ENCODE results near the gene CEP68.

CEP68 gene

GRCh38 chr2:65075605-65076344 is 19.6 kb downstream of the CEP68 start:
- TF ChIP-seq CTCF (conservative IDR thresholded peaks at IDR 0.05; ENCODE audit: low read depth, low read length): no peak
- H3K4me3 ChIP-seq (ENCODE audit: low read length): no peak overlapping the region
- no peak for DNase-seq (ENCODE audit: low read depth)

- DNase-seq (ENCODE audit: low read depth): peak; percentile 76
- no peak for TF ChIP-seq CTCF (conservative IDR thresholded peaks at IDR 0.05; ENCODE audit: low read depth, low read length)
- H3K4me3 ChIP-seq (ENCODE audit: low read length): no peak overlapping the region
Measured at GRCh38 chr2:65076345-65076710, 20.1 kb downstream of the CEP68 start.

GRCh38 chr2:65077898-65078297 is 21.7 kb downstream of the CEP68 start:
- TF ChIP-seq CTCF (conservative IDR thresholded peaks at IDR 0.05; ENCODE audit: low read depth, low read length): no peak
- no peak for DNase-seq (ENCODE audit: low read depth)

GRCh38 chr2:65079017-65079416 is 22.8 kb downstream of the CEP68 start:
- DNase-seq (ENCODE audit: low read depth): no peak
- no peak for TF ChIP-seq CTCF (conservative IDR thresholded peaks at IDR 0.05; ENCODE audit: low read depth, low read length)

More at GRCh38 chr2:65077898-65078297, 21.7 kb downstream of the CEP68 start:
- no peak overlapping the region for H3K4me3 ChIP-seq (ENCODE audit: low read length)

GRCh38 chr2:65081232-65081685 is 25.0 kb downstream of the CEP68 start:
- no peak overlapping the region for H3K4me3 ChIP-seq (ENCODE audit: low read length)
- DNase-seq (ENCODE audit: low read depth): no peak
- no peak for TF ChIP-seq CTCF (conservative IDR thresholded peaks at IDR 0.05; ENCODE audit: low read depth, low read length)

More at GRCh38 chr2:65079017-65079416, 22.8 kb downstream of the CEP68 start:
- H3K4me3 ChIP-seq (ENCODE audit: low read length): no peak overlapping the region

- no peak for DNase-seq (ENCODE audit: low read depth)
- TF ChIP-seq CTCF (conservative IDR thresholded peaks at IDR 0.05; ENCODE audit: low read depth, low read length): no peak
- H3K4me3 ChIP-seq (ENCODE audit: low read length): no peak overlapping the region
Measured at GRCh38 chr2:65085148-65085547, 28.9 kb downstream of the CEP68 start.

- TF ChIP-seq CTCF (conservative IDR thresholded peaks at IDR 0.05; ENCODE audit: low read depth, low read length): no peak
- no peak overlapping the region for H3K4me3 ChIP-seq (ENCODE audit: low read length)
- DNase-seq (ENCODE audit: low read depth): no peak
Measured at GRCh38 chr2:65092791-65093190, 36.6 kb downstream of the CEP68 start.

Measured in retinal pigment epithelial cell (primary cell).